GM13976 (cell line): ENCODE results near the gene RGL2.
A peak's percentile ranks its signal among the peaks of the same experiment; 100 is the strongest.

Source experiments
- DNase-seq: peaks from one replicate; pipeline ENCODE4 v3.0.0; 2012; ENCODE audit warnings: low spot score
- CTCF ChIP-seq: IDR thresholded peaks from 2 replicates; pipeline ENCODE4 v1.5.1; 2012; ENCODE audit warnings: borderline replicate concordance, mild to moderate bottlenecking; ENCODE audit not compliant: insufficient read depth; ENCODE audit errors: extremely low read depth, missing control alignments, control extremely low read depth
- in situ Hi-C: fragments of 300-500 bp; cut with MboI; formaldehyde crosslinking; loops from one replicate; pipeline ENCODE4 v1.12.0; 2022; ENCODE audit warnings: low sequenced_read_pairs, mixed read lengths, inconsistent platforms; ENCODE audit not compliant: unreplicated experiment

RGL2 gene

GRCh38 chr6:33335916-33336315 is 37.2 kb upstream of the RGL2 start:
- in situ Hi-C loops, result no loop called here
- TF ChIP-seq CTCF, result no peak
- no peak for DNase-seq

GRCh38 chr6:33333666-33334065 is 34.9 kb upstream of the RGL2 start:
- TF ChIP-seq CTCF, result no peak
- in situ Hi-C loops, result no loop called here

GRCh38 chr6:33330736-33331135 is 32.0 kb upstream of the RGL2 start:
- in situ Hi-C loops, result no loop called here
- no peak for TF ChIP-seq CTCF
- DNase-seq, result no peak

More at GRCh38 chr6:33333666-33334065, 34.9 kb upstream of the RGL2 start:
- DNase-seq, result peak; percentile 0

GRCh38 chr6:33329058-33329457 is 30.3 kb upstream of the RGL2 start:
- DNase-seq, result no peak
- TF ChIP-seq CTCF, result no peak
- in situ Hi-C loops, result no loop called here

GRCh38 chr6:33324125-33324524 is 25.4 kb upstream of the RGL2 start:
- peak; percentile 45 for DNase-seq
- in situ Hi-C loops, result no loop called here
- no peak for TF ChIP-seq CTCF

GRCh38 chr6:33323623-33323948 is 24.8 kb upstream of the RGL2 start:
- TF ChIP-seq CTCF, result no peak
- in situ Hi-C loops, result no loop called here
- no peak for DNase-seq

GRCh38 chr6:33321227-33321626 is 22.5 kb upstream of the RGL2 start:
- no peak for TF ChIP-seq CTCF
- DNase-seq, result no peak
- in situ Hi-C loops, result no loop called here
